ENCODE data around the gene ALDOB.

DNA sequence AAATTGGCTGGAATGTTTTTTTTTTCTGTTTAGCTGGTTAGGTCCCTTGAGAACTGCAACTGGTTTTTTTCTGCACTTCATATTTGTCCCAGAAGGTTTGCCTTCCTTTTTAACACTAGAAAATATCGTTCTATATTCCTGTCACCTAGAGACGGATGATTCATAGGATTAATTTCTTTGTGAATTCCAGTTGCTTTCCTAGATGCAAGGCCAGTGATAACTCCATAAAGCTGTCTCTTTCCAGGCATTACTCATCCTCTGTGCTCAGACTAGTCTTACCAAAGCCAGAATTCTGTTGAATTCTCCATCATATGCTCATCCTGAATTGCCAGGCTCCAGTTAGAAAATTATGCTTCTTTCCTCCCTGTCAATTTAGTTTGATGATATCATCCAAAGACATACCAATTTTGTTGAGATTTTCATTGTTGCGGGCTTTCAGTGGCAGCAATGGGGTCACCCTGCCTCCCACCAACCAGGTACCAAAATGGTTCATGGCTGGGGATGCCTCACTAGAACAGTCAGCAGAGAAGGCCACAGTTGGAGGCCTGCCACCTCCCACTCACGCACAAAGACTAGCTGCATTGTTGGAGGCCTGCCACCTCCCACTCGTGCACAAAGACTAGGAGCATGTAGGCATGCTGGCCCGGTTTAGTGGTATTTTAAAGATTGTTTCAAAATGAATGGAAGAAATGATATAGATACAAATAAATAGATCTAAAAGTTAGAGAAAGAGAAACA, 59.3 kb downstream of the ALDOB start:
- TF ChIP-seq, protein P1, sequence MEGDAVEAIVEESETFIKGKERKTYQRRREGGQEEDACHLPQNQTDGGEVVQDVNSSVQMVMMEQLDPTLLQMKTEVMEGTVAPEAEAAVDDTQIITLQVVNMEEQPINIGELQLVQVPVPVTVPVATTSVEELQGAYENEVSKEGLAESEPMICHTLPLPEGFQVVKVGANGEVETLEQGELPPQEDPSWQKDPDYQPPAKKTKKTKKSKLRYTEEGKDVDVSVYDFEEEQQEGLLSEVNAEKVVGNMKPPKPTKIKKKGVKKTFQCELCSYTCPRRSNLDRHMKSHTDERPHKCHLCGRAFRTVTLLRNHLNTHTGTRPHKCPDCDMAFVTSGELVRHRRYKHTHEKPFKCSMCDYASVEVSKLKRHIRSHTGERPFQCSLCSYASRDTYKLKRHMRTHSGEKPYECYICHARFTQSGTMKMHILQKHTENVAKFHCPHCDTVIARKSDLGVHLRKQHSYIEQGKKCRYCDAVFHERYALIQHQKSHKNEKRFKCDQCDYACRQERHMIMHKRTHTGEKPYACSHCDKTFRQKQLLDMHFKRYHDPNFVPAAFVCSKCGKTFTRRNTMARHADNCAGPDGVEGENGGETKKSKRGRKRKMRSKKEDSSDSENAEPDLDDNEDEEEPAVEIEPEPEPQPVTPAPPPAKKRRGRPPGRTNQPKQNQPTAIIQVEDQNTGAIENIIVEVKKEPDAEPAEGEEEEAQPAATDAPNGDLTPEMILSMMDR (IDR thresholded peaks at IDR 0.05), result no peak
- TF ChIP-seq, protein P2, sequence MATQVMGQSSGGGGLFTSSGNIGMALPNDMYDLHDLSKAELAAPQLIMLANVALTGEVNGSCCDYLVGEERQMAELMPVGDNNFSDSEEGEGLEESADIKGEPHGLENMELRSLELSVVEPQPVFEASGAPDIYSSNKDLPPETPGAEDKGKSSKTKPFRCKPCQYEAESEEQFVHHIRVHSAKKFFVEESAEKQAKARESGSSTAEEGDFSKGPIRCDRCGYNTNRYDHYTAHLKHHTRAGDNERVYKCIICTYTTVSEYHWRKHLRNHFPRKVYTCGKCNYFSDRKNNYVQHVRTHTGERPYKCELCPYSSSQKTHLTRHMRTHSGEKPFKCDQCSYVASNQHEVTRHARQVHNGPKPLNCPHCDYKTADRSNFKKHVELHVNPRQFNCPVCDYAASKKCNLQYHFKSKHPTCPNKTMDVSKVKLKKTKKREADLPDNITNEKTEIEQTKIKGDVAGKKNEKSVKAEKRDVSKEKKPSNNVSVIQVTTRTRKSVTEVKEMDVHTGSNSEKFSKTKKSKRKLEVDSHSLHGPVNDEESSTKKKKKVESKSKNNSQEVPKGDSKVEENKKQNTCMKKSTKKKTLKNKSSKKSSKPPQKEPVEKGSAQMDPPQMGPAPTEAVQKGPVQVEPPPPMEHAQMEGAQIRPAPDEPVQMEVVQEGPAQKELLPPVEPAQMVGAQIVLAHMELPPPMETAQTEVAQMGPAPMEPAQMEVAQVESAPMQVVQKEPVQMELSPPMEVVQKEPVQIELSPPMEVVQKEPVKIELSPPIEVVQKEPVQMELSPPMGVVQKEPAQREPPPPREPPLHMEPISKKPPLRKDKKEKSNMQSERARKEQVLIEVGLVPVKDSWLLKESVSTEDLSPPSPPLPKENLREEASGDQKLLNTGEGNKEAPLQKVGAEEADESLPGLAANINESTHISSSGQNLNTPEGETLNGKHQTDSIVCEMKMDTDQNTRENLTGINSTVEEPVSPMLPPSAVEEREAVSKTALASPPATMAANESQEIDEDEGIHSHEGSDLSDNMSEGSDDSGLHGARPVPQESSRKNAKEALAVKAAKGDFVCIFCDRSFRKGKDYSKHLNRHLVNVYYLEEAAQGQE (IDR thresholded peaks at IDR 0.05; ENCODE audit: insufficient read depth in 1 of 2, low read depth in 2 of 2, low read length in 1 of 2), result no peak
- TF ChIP-seq POLR2AphosphoS5 (IDR thresholded peaks at IDR 0.05; ENCODE audit: low read depth, low read length) (no peak), SIN3A (IDR thresholded peaks at IDR 0.05; ENCODE audit: borderline replicate concordance, insufficient read depth, low read depth, low read length) (no peak)

Measured in Panc1 (cell line).